Measurements from ENCODE around the gene PPY. TPM values are rescaled to one million over a fixed set of nuclear protein-coding genes. Genes with fewer than 3 reads are reported as not detected.

PPY gene
- total RNA-seq, 6 donors from 2014 or later = not detected

- H3K4me3 ChIP-seq = no peak overlapping the region
- peaks cover 0 to 24% (median 11%) of the 10 kb centered on the region in 4 donors for H3K27me3 ChIP-seq
- no peak overlapping the region for H3K27ac ChIP-seq
- TF ChIP-seq POLR2A (IDR thresholded peaks at IDR 0.05) = no peak
- TF ChIP-seq EP300 (IDR thresholded peaks at IDR 0.05) = no peak
- no peak for TF ChIP-seq POLR2AphosphoS5 (IDR thresholded peaks at IDR 0.05)
- TF ChIP-seq CTCF (IDR thresholded peaks at IDR 0.05) = no peak
- H3K4me1 ChIP-seq = peaks cover 9 to 19% (median 13%) of the 10 kb centered on the region in 4 donors
- H3K36me3 ChIP-seq = no peaks in the 10 kb centered on the region
- H3K9me3 ChIP-seq = no peaks in the 10 kb centered on the region
- WGBS, 2 donors = 68 to 75% methylated on average over 4 of the region's 4 CpGs
- ATAC-seq (ENCODE audit: low FRiP score in 2 of 2) (no peak), DNase-seq (no peak)
Observed at GRCh38 chr17:43951750-43952149, 9.5 kb upstream of the PPY start.

- TF ChIP-seq POLR2AphosphoS5 (IDR thresholded peaks at IDR 0.05) (no peak), EP300 (IDR thresholded peaks at IDR 0.05) (no peak), POLR2A (IDR thresholded peaks at IDR 0.05) (no peak), CTCF (IDR thresholded peaks at IDR 0.05) (no peak)
Observed at GRCh38 chr17:43950554-43950953, 8.3 kb upstream of the PPY start.

GRCh38 chr17:43949781-43950180 lies 7.5 kb upstream of the PPY start:
- DNase-seq (no peak), ATAC-seq (ENCODE audit: low FRiP score in 2 of 2) (no peak)
- H3K9me3 ChIP-seq = no peaks in the 10 kb centered on the region
- 60 to 61% methylated on average over 3 to 4 of the region's 4 CpGs for WGBS, 2 donors
- H3K4me1 ChIP-seq = peaks cover 9 to 19% (median 13%) of the 10 kb centered on the region in 4 donors
- no peak overlapping the region for H3K27ac ChIP-seq
- TF ChIP-seq POLR2A (IDR thresholded peaks at IDR 0.05) = no peak
- no peak for TF ChIP-seq EP300 (IDR thresholded peaks at IDR 0.05)
- TF ChIP-seq POLR2AphosphoS5 (IDR thresholded peaks at IDR 0.05) = no peak
- no peak for TF ChIP-seq CTCF (IDR thresholded peaks at IDR 0.05)
- no peak overlapping the region for H3K4me3 ChIP-seq
- H3K36me3 ChIP-seq = no peaks in the 10 kb centered on the region
- peaks cover 0 to 24% (median 11%) of the 10 kb centered on the region in 4 donors for H3K27me3 ChIP-seq

More at GRCh38 chr17:43950554-43950953, 8.3 kb upstream of the PPY start:
- 78 to 87% methylated on average over 2 of the region's 2 CpGs for WGBS, 2 donors
- H3K9me3 ChIP-seq = no peaks in the 10 kb centered on the region
- DNase-seq (no peak), ATAC-seq (ENCODE audit: low FRiP score in 2 of 2) (no peak)
- no peak overlapping the region for H3K27ac ChIP-seq
- peaks cover 0 to 24% (median 11%) of the 10 kb centered on the region in 4 donors for H3K27me3 ChIP-seq
- no peak overlapping the region for H3K4me3 ChIP-seq
- H3K4me1 ChIP-seq = peaks cover 9 to 19% (median 13%) of the 10 kb centered on the region in 4 donors
- H3K36me3 ChIP-seq = no peaks in the 10 kb centered on the region

GRCh38 chr17:43946781-43947180 lies 4.5 kb upstream of the PPY start:
- Histone ChIP-seq H3K36me3 (no peaks in the 10 kb centered on the region), H3K4me3 (no peak overlapping the region), H3K27me3 (peaks cover 0 to 6% (median 3%) of the 10 kb centered on the region in 4 donors), H3K4me1 (peaks cover 0 to 11% (median under 1%) of the 10 kb centered on the region in 4 donors), H3K9me3 (no peaks in the 10 kb centered on the region), H3K27ac (no peak overlapping the region)
- ATAC-seq (ENCODE audit: low FRiP score in 2 of 2) (no peak), DNase-seq (no peak)
- 58 to 73% methylated on average over 4 of the region's 4 CpGs for WGBS, 2 donors
- TF ChIP-seq POLR2A (IDR thresholded peaks at IDR 0.05) (no peak), CTCF (IDR thresholded peaks at IDR 0.05) (no peak), EP300 (IDR thresholded peaks at IDR 0.05) (no peak), POLR2AphosphoS5 (IDR thresholded peaks at IDR 0.05) (no peak)
